ENCODE measurements around the gene CD19.
"Not testable (repeated sequence)": the region's sequence is repeated elsewhere in the genome, so short reads cannot be mapped to it uniquely, and the experiment has no call there.

Gene CD19

GRCh38 chr16:28931801-28932225, at the start of gene CD19:
TSS of gene CD19 (plus strand) at chr16:28931971. CDS start at chr16:28932001, 30 bp downstream.
- DNase-seq (ENCODE audit: low read depth) = no peak

- DNase-seq (ENCODE audit: low read depth) = no peak
These were observed 49.1 kb upstream of the CD19 start for GRCh38 chr16:28882551-28883160.

GRCh38 chr16:28883221-28883996, 48.4 kb upstream of the CD19 start:
- DNase-seq (ENCODE audit: low read depth) = no peak

GRCh38 chr16:28884045-28884444, 47.7 kb upstream of the CD19 start:
- DNase-seq (ENCODE audit: low read depth) = no peak

GRCh38 chr16:28886945-28887344, 44.8 kb upstream of the CD19 start:
- no peak for DNase-seq (ENCODE audit: low read depth)

- not testable (repeated sequence) for DNase-seq (ENCODE audit: low read depth)
These were observed 41.4 kb upstream of the CD19 start for GRCh38 chr16:28890355-28890754.

GRCh38 chr16:28891964-28892890, 39.5 kb upstream of the CD19 start:
- no peak for DNase-seq (ENCODE audit: low read depth)

- no peak for DNase-seq (ENCODE audit: low read depth)
These were observed 38.5 kb upstream of the CD19 start for GRCh38 chr16:28893291-28893690.

- no peak for DNase-seq (ENCODE audit: low read depth)
These were observed 36.2 kb upstream of the CD19 start for GRCh38 chr16:28895609-28896008.

- no peak for DNase-seq (ENCODE audit: low read depth)
These were observed 33.9 kb upstream of the CD19 start for GRCh38 chr16:28897826-28898225.

- no peak for DNase-seq (ENCODE audit: low read depth)
These were observed 33.5 kb upstream of the CD19 start for GRCh38 chr16:28898266-28898665.

GRCh38 chr16:28898942-28899341, 32.8 kb upstream of the CD19 start:
- no peak for DNase-seq (ENCODE audit: low read depth)

GRCh38 chr16:28899882-28900590, 31.7 kb upstream of the CD19 start:
- DNase-seq (ENCODE audit: low read depth) = no peak

- no peak for DNase-seq (ENCODE audit: low read depth)
These were observed 31.2 kb upstream of the CD19 start for GRCh38 chr16:28900601-28901000.

GRCh38 chr16:28901862-28902261, 29.9 kb upstream of the CD19 start:
- DNase-seq (ENCODE audit: low read depth) = no peak

- no peak for DNase-seq (ENCODE audit: low read depth)
These were observed 28.9 kb upstream of the CD19 start for GRCh38 chr16:28902909-28903308.

- no peak for DNase-seq (ENCODE audit: low read depth)
These were observed 28.3 kb upstream of the CD19 start for GRCh38 chr16:28903344-28904042.

GRCh38 chr16:28904363-28904762, 27.4 kb upstream of the CD19 start:
- DNase-seq (ENCODE audit: low read depth) = no peak

- DNase-seq (ENCODE audit: low read depth) = no peak
These were observed 26.9 kb upstream of the CD19 start for GRCh38 chr16:28904828-28905227.

GRCh38 chr16:28905229-28905754, 26.5 kb upstream of the CD19 start:
- no peak for DNase-seq (ENCODE audit: low read depth)

- DNase-seq (ENCODE audit: low read depth) = no peak
These were observed 25.9 kb upstream of the CD19 start for GRCh38 chr16:28905800-28906372.
